Measurements from ENCODE around the gene LIMS4. TPM values are rescaled to one million over a fixed set of nuclear protein-coding genes. Genes with fewer than 3 reads are reported as not detected.
"Not testable (repeated sequence)": the region's sequence is repeated elsewhere in the genome, so short reads cannot be mapped to it uniquely, and the experiment has no call there.

LIMS4 gene, protein sequence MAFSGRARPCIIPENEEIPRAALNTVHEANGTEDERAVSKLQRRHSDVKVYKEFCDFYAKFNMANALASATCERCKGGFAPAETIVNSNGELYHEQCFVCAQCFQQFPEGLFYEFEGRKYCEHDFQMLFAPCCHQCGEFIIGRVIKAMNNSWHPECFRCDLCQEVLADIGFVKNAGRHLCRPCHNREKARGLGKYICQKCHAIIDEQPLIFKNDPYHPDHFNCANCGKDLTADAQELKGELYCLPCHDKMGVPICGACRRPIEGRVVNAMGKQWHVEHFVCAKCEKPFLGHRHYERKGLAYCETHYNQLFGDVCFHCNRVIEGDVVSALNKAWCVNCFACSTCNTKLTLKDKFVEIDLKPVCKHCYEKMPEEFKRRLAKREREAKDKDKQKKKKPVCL
- total RNA-seq (1 to 10 TPM in 2 of 5 donors, under 1 TPM in 1, not detected in 2; 0.76 to 1.6 (median 1.3) TPM), total RNA-seq (0 to 0.07 (median 0) reads per million in 29 experiments)
- total RNA-seq (2013): 3.2 TPM

DNA sequence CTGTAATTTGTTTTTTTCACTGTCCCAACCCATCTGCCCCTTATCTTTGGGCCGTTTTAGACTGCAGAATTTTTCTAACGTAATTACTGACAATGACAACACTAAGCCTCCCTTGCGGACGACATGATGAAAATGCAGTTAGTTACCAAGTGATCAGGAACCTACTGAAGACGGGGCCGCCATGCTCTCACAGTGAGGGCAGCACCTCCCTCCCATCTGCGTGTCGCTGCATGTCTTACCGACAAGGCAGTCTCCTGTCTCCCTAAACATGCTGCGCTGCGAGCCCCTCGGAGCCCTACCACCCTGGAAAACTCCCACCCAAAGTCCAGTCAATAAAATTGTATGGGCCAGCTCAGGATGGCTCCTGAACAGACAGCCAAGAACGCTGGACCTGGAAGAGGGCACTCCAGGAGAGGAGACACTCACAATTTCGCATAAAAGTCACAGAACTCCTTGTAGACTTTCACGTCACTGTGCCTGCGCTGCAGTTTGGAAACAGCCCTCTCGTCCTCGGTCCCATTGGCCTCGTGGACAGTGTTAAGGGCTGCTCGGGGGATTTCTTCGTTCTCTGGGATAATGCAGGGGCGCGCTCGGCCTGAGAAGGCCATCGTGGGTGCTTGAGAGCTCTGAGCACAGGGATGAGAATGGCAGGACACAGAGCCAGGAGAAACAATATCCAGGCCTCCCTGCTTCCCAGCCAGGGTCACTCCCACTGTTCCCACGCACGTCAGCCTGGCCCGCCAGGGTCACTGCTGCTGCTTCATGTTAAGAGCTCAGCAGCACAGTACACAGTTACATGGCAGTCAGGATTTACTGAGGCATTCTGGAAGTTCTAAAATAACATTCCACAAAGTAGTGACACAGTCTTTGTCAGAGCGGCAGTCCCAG is at the start of gene LIMS4:
LIMS4 (minus strand) TSS at position 646 of the 888 bp plus-strand sequence; CDS start at position 608, 38 bp downstream.
- H3K27ac ChIP-seq (ENCODE audit: low read length); H3K9me3 ChIP-seq; H3K36me3 ChIP-seq (ENCODE audit: control insufficient read depth in 2 of 2, extremely low read depth in 1 of 2, insufficient read depth in 1 of 2, low read length in 1 of 2); H3K4me3 ChIP-seq (ENCODE audit: control insufficient read depth in 1 of 2, extremely low read depth in 1 of 2, low read length in 1 of 2); H3K27me3 Mint-ChIP-seq; CTCF ChIA-PET; H3K4me1 ChIP-seq (ENCODE audit: control insufficient read depth in 1 of 2, extremely low read depth in 1 of 2, insufficient read depth in 2 of 2, low read length in 2 of 2); DNase-seq; H3K9me3 Mint-ChIP-seq; POLR2A ChIA-PET; H3K27me3 ChIP-seq (replicated peaks in 1 of 2; ENCODE audit: control insufficient read depth in 2 of 2, extremely low read depth in 1 of 2, insufficient read depth in 2 of 2, low read length in 1 of 2); H3K4me1 Mint-ChIP-seq; H3K4me3 Mint-ChIP-seq; H3K36me3 Mint-ChIP-seq; ATAC-seq (replicated peaks in 1 of 4); H3K27ac Mint-ChIP-seq: not testable (repeated sequence)
- WGBS (ENCODE audit: insufficient coverage): no CpG with 5 or more reads among the region's 29 CpGs

DNA sequence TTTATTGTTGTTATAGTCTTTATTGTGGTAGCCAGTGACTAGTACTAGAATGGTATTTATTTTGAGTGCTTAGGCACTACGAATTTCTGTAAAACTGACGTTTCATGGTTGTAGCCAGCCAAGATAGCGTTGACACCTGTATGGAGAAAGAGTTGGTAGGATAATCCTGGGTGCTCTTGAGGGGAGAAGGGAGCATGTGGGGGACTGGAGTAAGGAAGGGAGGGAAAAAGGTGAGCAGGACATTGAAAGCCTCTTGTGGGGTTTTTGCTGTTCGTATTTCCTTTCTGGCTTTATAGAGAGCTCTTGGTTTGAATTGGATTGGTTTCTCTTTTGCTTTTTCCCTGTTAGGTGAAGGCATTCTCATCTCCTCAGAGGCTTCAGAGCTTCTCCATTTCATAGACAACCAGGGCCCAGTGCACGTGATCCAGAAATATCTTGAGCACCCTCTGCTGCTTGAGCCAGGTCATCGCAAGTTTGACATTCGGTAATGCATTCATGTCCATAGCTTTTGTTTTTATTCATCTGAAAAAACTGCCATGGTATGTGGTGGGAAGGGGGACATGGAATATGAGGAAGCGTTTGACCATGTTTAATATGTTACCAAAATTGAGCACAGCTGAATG is 27.2 kb upstream of the LIMS4 start:
- H3K27ac Mint-ChIP-seq; H3K4me1 Mint-ChIP-seq; CTCF ChIA-PET; H3K27me3 Mint-ChIP-seq; H3K4me3 Mint-ChIP-seq; H3K36me3 Mint-ChIP-seq; H3K36me3 ChIP-seq (ENCODE audit: control insufficient read depth in 2 of 2, extremely low read depth in 1 of 2, insufficient read depth in 1 of 2, low read length in 1 of 2); DNase-seq; H3K9me3 ChIP-seq; H3K27ac ChIP-seq (ENCODE audit: low read length); H3K27me3 ChIP-seq (replicated peaks in 1 of 2; ENCODE audit: control insufficient read depth in 2 of 2, extremely low read depth in 1 of 2, insufficient read depth in 2 of 2, low read length in 1 of 2); H3K4me3 ChIP-seq (ENCODE audit: control insufficient read depth in 1 of 2, extremely low read depth in 1 of 2, low read length in 1 of 2); H3K9me3 Mint-ChIP-seq; H3K4me1 ChIP-seq (ENCODE audit: control insufficient read depth in 1 of 2, extremely low read depth in 1 of 2, insufficient read depth in 2 of 2, low read length in 2 of 2); POLR2A ChIA-PET: not testable (repeated sequence)
- no CpG with 5 or more reads among the region's 8 CpGs for WGBS (ENCODE audit: insufficient coverage)
- peak; percentile 57 to 76 (median 66) for ATAC-seq (replicated peaks in 1 of 4)

DNA sequence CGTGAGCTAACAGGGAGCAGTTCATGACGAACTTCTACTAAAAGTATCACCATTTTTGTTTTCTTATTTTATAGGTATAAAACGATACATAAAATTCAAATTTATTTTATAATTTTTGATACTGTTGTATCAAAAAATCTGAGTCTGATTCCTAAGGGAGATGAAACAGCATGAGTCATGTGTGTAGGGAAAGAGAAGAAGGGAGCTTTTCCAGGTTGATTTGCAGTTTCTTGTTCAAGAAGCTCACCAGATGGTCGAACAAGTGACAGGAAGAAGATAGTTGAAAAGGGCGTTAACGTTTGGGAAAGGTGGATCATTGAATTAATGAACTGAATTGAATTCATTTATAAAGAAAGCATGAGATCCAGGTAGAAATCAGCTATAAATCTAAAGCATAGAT is 23.4 kb upstream of the LIMS4 start:
- H3K36me3 ChIP-seq (ENCODE audit: control insufficient read depth in 2 of 2, extremely low read depth in 1 of 2, insufficient read depth in 1 of 2, low read length in 1 of 2); H3K4me1 Mint-ChIP-seq; H3K4me1 ChIP-seq (ENCODE audit: control insufficient read depth in 1 of 2, extremely low read depth in 1 of 2, insufficient read depth in 2 of 2, low read length in 2 of 2); ATAC-seq (replicated peaks in 1 of 4); H3K9me3 Mint-ChIP-seq; H3K27ac Mint-ChIP-seq; H3K27ac ChIP-seq (ENCODE audit: low read length); H3K9me3 ChIP-seq; POLR2A ChIA-PET; CTCF ChIA-PET; H3K4me3 ChIP-seq (ENCODE audit: control insufficient read depth in 1 of 2, extremely low read depth in 1 of 2, low read length in 1 of 2); DNase-seq; H3K27me3 Mint-ChIP-seq; H3K36me3 Mint-ChIP-seq; H3K27me3 ChIP-seq (replicated peaks in 1 of 2; ENCODE audit: control insufficient read depth in 2 of 2, extremely low read depth in 1 of 2, insufficient read depth in 2 of 2, low read length in 1 of 2); H3K4me3 Mint-ChIP-seq: not testable (repeated sequence)
- no CpG with 5 or more reads among the region's 6 CpGs for whole genome bisulfite sequencing (ENCODE audit: insufficient coverage)

DNA sequence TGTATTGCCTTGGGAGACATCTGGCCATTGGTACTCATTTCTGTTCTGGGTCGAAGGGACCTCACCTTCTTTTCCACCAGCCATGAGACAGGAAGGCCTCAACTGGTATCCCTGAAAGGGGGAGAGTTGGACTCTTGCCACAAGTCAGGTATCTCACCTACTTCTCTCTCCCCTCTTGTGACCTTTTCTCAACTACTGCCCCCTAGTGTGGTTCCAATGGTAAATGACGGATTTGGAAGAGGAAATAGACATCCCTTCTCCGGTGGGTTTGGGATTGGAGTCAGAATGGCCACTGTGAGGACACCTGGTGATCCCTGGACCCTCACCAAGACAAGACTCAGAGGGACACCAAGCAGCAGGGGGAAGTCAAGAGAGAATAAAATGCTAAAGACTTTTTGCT is 21.9 kb upstream of the LIMS4 start:
- POLR2A ChIA-PET; CTCF ChIA-PET; H3K27me3 ChIP-seq (replicated peaks in 1 of 2; ENCODE audit: control insufficient read depth in 2 of 2, extremely low read depth in 1 of 2, insufficient read depth in 2 of 2, low read length in 1 of 2); H3K36me3 Mint-ChIP-seq; H3K27ac ChIP-seq (ENCODE audit: low read length); H3K9me3 ChIP-seq; H3K9me3 Mint-ChIP-seq; H3K27me3 Mint-ChIP-seq; DNase-seq; H3K4me1 Mint-ChIP-seq; H3K4me3 Mint-ChIP-seq; H3K4me3 ChIP-seq (ENCODE audit: control insufficient read depth in 1 of 2, extremely low read depth in 1 of 2, low read length in 1 of 2); H3K36me3 ChIP-seq (ENCODE audit: control insufficient read depth in 2 of 2, extremely low read depth in 1 of 2, insufficient read depth in 1 of 2, low read length in 1 of 2); H3K4me1 ChIP-seq (ENCODE audit: control insufficient read depth in 1 of 2, extremely low read depth in 1 of 2, insufficient read depth in 2 of 2, low read length in 2 of 2); H3K27ac Mint-ChIP-seq; ATAC-seq (replicated peaks in 1 of 4): not testable (repeated sequence)
- WGBS (ENCODE audit: insufficient coverage): no CpG with 5 or more reads among the region's 3 CpGs

DNA sequence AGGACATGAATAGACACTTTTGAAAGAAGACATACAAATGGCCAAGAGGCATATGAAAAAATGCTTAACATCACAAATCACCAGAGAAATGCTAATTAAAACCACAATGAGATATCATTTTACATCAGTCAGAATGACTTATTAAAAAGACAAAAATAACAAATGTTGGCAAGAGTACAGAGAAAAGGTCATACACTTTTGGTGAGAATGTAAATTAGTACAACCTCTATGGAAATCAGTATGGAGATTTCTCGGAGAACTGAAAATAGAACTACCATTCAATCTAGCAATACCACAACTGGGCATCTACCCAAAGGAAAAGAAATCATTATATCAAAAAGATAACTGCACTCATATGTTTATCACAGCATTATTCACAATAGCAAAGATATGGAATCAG is 16.4 kb upstream of the LIMS4 start:
- H3K27me3 ChIP-seq (replicated peaks in 1 of 2; ENCODE audit: control insufficient read depth in 2 of 2, extremely low read depth in 1 of 2, insufficient read depth in 2 of 2, low read length in 1 of 2); H3K9me3 Mint-ChIP-seq; H3K27ac ChIP-seq (ENCODE audit: low read length); H3K36me3 Mint-ChIP-seq; H3K36me3 ChIP-seq (ENCODE audit: control insufficient read depth in 2 of 2, extremely low read depth in 1 of 2, insufficient read depth in 1 of 2, low read length in 1 of 2); H3K4me1 Mint-ChIP-seq; H3K4me3 ChIP-seq (ENCODE audit: control insufficient read depth in 1 of 2, extremely low read depth in 1 of 2, low read length in 1 of 2); CTCF ChIA-PET; H3K9me3 ChIP-seq; H3K4me1 ChIP-seq (ENCODE audit: control insufficient read depth in 1 of 2, extremely low read depth in 1 of 2, insufficient read depth in 2 of 2, low read length in 2 of 2); H3K4me3 Mint-ChIP-seq; DNase-seq; ATAC-seq (replicated peaks in 1 of 4); POLR2A ChIA-PET; H3K27ac Mint-ChIP-seq; H3K27me3 Mint-ChIP-seq: not testable (repeated sequence)
- no CpG with 5 or more reads among the region's 1 CpG for WGBS (ENCODE audit: insufficient coverage)

DNA sequence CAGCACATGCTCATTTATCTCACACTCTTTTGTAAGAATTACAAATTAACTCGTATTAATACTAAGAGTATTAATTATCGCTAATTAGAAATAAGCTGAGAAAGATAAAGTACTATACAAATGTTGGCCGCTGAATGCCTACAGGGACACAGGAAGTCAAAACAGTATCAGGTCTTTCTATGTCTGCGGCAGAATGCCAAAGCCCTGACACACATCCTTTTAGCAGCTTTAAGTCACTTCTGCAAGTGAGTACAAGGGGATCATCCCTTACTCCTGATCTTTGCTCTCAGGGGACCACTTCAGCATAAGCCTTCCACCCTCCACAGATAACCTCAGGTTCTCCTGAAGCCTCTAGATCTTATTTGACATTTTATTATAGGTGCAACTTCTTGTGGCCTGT is 10.1 kb upstream of the LIMS4 start:
- H3K9me3 ChIP-seq; POLR2A ChIA-PET; H3K36me3 Mint-ChIP-seq; H3K27me3 Mint-ChIP-seq; H3K4me3 ChIP-seq (ENCODE audit: control insufficient read depth in 1 of 2, extremely low read depth in 1 of 2, low read length in 1 of 2); H3K4me1 Mint-ChIP-seq; H3K27ac Mint-ChIP-seq; H3K9me3 Mint-ChIP-seq; ATAC-seq (replicated peaks in 1 of 4); CTCF ChIA-PET; DNase-seq; H3K27me3 ChIP-seq (replicated peaks in 1 of 2; ENCODE audit: control insufficient read depth in 2 of 2, extremely low read depth in 1 of 2, insufficient read depth in 2 of 2, low read length in 1 of 2); H3K36me3 ChIP-seq (ENCODE audit: control insufficient read depth in 2 of 2, extremely low read depth in 1 of 2, insufficient read depth in 1 of 2, low read length in 1 of 2); H3K4me3 Mint-ChIP-seq; H3K4me1 ChIP-seq (ENCODE audit: control insufficient read depth in 1 of 2, extremely low read depth in 1 of 2, insufficient read depth in 2 of 2, low read length in 2 of 2); H3K27ac ChIP-seq (ENCODE audit: low read length): not testable (repeated sequence)
- WGBS (ENCODE audit: insufficient coverage): no CpG with 5 or more reads among the region's 4 CpGs

Data from T-cell (primary cell).